HCT116 (cell line): Measurements from ENCODE around the gene OSBPL8.

Experiments used
- CTCF ChIP-seq, 3 experiments: fragments of 200-600 bp in 1 of 3; sonication (generic) in 1 of 3; IDR thresholded peaks in 2 of 3; conservative IDR thresholded peaks in 1 of 3; 2 replicates each; pipeline ENCODE4 v1.5.1; 2012 to 2017; ENCODE audit warnings: low read depth in 2 of 3, low read length in 2 of 3, antibody characterized with exemption in 1 of 3, borderline replicate concordance in 1 of 3, control low read depth in 1 of 3, mild to moderate bottlenecking in 1 of 3, mixed read lengths in 1 of 3, mixed run types in 1 of 3, moderate library complexity in 1 of 3; ENCODE audit not compliant: insufficient read depth in 1 of 3
- ELF1 ChIP-seq: IDR thresholded peaks from 2 replicates; pipeline ENCODE4 v1.6.1; 2012; ENCODE audit warnings: low read depth, borderline replicate concordance
- EZH2 ChIP-seq: fragments of 200-600 bp; sonication (generic); IDR thresholded peaks from 2 replicates; pipeline ENCODE4 v1.6.1; 2017; ENCODE audit warnings: antibody characterized with exemption, mixed run types
- YY1 ChIP-seq: IDR thresholded peaks from 2 replicates; pipeline ENCODE4 v1.6.1; 2011; ENCODE audit warnings: low read length, low read depth, moderate library complexity, mild to moderate bottlenecking; ENCODE audit not compliant: insufficient replicate concordance; ENCODE audit errors: extremely low read depth

DNA sequence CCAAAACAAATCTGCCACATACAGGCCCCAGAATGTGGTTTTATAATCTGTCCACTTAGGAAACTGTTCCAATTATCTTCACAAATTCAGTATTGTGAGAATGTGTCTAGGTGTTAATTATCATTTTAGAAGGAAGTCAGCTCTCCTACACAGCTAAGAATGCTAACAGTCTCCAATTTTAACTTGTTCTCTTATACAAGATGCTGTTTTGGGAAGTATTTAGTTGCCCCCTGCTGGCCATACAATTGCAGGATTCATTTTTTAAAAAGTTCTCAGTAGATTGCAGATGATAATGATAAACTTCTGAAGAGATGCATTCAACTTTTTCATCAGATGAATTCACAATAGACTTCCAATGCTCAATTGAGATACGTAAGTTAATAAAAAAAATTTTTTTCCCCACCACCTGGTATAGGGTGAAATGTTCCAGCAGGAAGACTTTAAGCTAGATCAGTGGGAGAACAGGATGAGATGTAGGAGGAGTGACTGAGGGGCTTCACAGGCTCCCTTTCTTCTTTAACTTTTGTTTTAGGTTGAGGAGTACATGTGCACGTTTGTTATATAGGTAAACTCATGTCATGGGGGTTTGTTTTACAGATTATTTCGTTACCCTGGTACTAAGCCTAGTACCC lies 27.3 kb upstream of the OSBPL8 start:
- TF ChIP-seq ELF1 (no peak), CTCF (IDR thresholded peaks at IDR 0.05 in 2 of 3, conservative IDR thresholded peaks at IDR 0.05 in 1 of 3; ENCODE audit: borderline replicate concordance in 1 of 3, insufficient read depth in 1 of 3, low read depth in 2 of 3, low read length in 2 of 3) (peak; percentile 50 to 83 (median 63); a peak in 5 of 6 replicates), EZH2 (no peak), YY1 (no peak)
